OCI-LY3 (cell line): ENCODE measurements around the gene ZNF91.
"Not testable (repeated sequence)": the region's sequence is repeated elsewhere in the genome, so short reads cannot be mapped to it uniquely, and the experiment has no call there.

ENCODE experiments used
- H2AFZ ChIP-seq: fragments of 200-600, 300-600 bp; shearing (Covaris generic); 2 replicates; pipeline ENCODE4 v1.6.0; 2014; ENCODE audit warnings: antibody characterized with exemption, low read depth, low read length
- H3K27ac ChIP-seq: fragments of 200-600, 300-600 bp; sonication (generic); 2 replicates; pipeline ENCODE4 v1.5.1; 2014; ENCODE audit warnings: mild to moderate bottlenecking, low read length, moderate library complexity, mixed read lengths
- H3K27me3 ChIP-seq: fragments of 200-600, 300-600 bp; sonication (generic); 2 replicates; pipeline ENCODE4 v1.6.1; 2014; ENCODE audit warnings: low read depth, low read length, mixed read lengths
- H3K36me3 ChIP-seq: fragments of 200-600, 300-600 bp; sonication (generic); replicated peaks from 2 replicates; pipeline ENCODE3; 2014; ENCODE audit warnings: low read depth, low read length, mixed read lengths
- H3K4me1 ChIP-seq: fragments of 300-600, 200-600 bp; sonication (generic); 2 replicates; pipeline ENCODE4 v1.6.1; 2014; ENCODE audit warnings: low read length, mixed read lengths
- H3K4me2 ChIP-seq: fragments of 200-600, 300-600 bp; sonication (generic); 2 replicates; pipeline ENCODE4 v1.6.1; 2014; ENCODE audit warnings: low read length, mixed read lengths
- H3K4me3 ChIP-seq: fragments of 300-600, 200-600 bp; sonication (generic); 2 replicates; pipeline ENCODE4 v1.5.1; 2014; ENCODE audit warnings: antibody characterized with exemption, mild to moderate bottlenecking, low read length, moderate library complexity
- H3K79me2 ChIP-seq: fragments of 300-600, 200-600 bp; shearing (Covaris generic); 2 replicates; pipeline ENCODE4 v1.6.1; 2014; ENCODE audit warnings: mild to moderate bottlenecking, low read length, mixed read lengths
- H3K9ac ChIP-seq: fragments of 300-600, 200-600 bp; shearing (Covaris generic); 2 replicates; pipeline ENCODE4 v1.6.0; 2014; ENCODE audit warnings: mild to moderate bottlenecking, low read length, moderate library complexity
- H3K9me3 ChIP-seq: fragments of 200-600, 300-600 bp; shearing (Covaris generic); 2 replicates; pipeline ENCODE4 v1.6.1; 2014; ENCODE audit warnings: low read length, mixed read lengths; ENCODE audit not compliant: insufficient read depth
- H4K20me1 ChIP-seq: fragments of 200-600, 300-600 bp; sonication (generic); 2 replicates; pipeline ENCODE4 v1.6.1; 2016; ENCODE audit warnings: low read length, mixed read lengths; ENCODE audit not compliant: insufficient read depth
- EZH2phosphoT487 ChIP-seq: fragments of 200-600 bp; shearing (Covaris generic); IDR thresholded peaks from 2 replicates; pipeline ENCODE4 v1.6.1; 2018; ENCODE audit warnings: antibody characterized with exemption, mixed run types, low read depth
- TF ChIP-seq, protein P1 (sequence below): fragments of 200-600, 300-600 bp; sonication (generic); IDR thresholded peaks from 2 replicates; pipeline ENCODE4 v1.5.1; 2014; ENCODE audit warnings: antibody characterized with exemption, low read length, low read depth

The ZNF91 gene

GRCh38 chr19:23384166-23384565 is 11.1 kb downstream of the ZNF91 start:
- TF ChIP-seq EZH2phosphoT487 = no peak
- TF ChIP-seq, protein P1, sequence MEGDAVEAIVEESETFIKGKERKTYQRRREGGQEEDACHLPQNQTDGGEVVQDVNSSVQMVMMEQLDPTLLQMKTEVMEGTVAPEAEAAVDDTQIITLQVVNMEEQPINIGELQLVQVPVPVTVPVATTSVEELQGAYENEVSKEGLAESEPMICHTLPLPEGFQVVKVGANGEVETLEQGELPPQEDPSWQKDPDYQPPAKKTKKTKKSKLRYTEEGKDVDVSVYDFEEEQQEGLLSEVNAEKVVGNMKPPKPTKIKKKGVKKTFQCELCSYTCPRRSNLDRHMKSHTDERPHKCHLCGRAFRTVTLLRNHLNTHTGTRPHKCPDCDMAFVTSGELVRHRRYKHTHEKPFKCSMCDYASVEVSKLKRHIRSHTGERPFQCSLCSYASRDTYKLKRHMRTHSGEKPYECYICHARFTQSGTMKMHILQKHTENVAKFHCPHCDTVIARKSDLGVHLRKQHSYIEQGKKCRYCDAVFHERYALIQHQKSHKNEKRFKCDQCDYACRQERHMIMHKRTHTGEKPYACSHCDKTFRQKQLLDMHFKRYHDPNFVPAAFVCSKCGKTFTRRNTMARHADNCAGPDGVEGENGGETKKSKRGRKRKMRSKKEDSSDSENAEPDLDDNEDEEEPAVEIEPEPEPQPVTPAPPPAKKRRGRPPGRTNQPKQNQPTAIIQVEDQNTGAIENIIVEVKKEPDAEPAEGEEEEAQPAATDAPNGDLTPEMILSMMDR = no peak
- no peaks in the 10 kb centered on the region for H3K4me1 ChIP-seq
- H3K79me2 ChIP-seq = peaks cover 100% of the 10 kb centered on the region
- H2AFZ ChIP-seq = no peak overlapping the region
- no peak overlapping the region for H3K4me2 ChIP-seq
- H3K4me3 ChIP-seq = no peak overlapping the region
- H3K27me3 ChIP-seq = no peaks in the 10 kb centered on the region
- no peak overlapping the region for H3K27ac ChIP-seq
- H3K36me3 ChIP-seq = peaks cover 95% of the 10 kb centered on the region
- no peak overlapping the region for H3K9ac ChIP-seq
- peaks cover 12% of the 10 kb centered on the region; the same call in 1 of the 2 replicates for H4K20me1 ChIP-seq
- peaks cover 67% of the 10 kb centered on the region for H3K9me3 ChIP-seq

DNA sequence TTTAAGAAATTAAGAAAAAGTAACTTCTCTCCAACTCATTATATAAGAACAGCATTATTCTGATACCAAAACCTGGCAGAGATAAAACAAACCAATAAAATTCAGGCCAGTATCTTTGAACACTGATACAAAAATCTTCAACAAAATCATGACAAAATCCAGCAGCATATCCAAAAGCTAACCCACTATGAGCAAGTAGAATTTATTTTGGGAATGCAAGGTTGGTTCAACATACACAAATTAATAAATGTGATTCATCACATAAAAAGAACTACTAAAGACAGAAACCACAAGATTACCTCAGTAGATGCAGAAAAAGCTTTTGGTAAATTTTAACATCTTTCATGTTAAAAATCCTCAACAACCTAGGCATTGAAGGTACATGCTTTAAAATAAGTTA is 12.3 kb downstream of the ZNF91 start:
- H4K20me1 ChIP-seq = peaks cover 10% of the 10 kb centered on the region; the same call in 1 of the 2 replicates
- no peak overlapping the region for H3K9ac ChIP-seq
- peaks cover 100% of the 10 kb centered on the region for H3K79me2 ChIP-seq
- peaks cover 96% of the 10 kb centered on the region for H3K36me3 ChIP-seq
- H3K27ac ChIP-seq = no peak overlapping the region
- no peak overlapping the region for H2AFZ ChIP-seq
- H3K9me3 ChIP-seq = peaks cover 69% of the 10 kb centered on the region
- no peaks in the 10 kb centered on the region for H3K4me1 ChIP-seq
- no peaks in the 10 kb centered on the region for H3K27me3 ChIP-seq
- H3K4me2 ChIP-seq = no peak overlapping the region
- no peak overlapping the region for H3K4me3 ChIP-seq
- TF ChIP-seq, protein P1 = no peak
- no peak for TF ChIP-seq EZH2phosphoT487

GRCh38 chr19:23381114-23381513 is 14.2 kb downstream of the ZNF91 start:
- peaks cover 75% of the 10 kb centered on the region for H3K9me3 ChIP-seq
- no peaks in the 10 kb centered on the region for H3K4me1 ChIP-seq
- no peak overlapping the region for H3K9ac ChIP-seq
- TF ChIP-seq, protein P1 = no peak
- TF ChIP-seq EZH2phosphoT487 = no peak
- H3K27me3 ChIP-seq = no peaks in the 10 kb centered on the region
- H3K4me3 ChIP-seq = no peak overlapping the region
- H3K27ac ChIP-seq = no peak overlapping the region
- peaks cover 97% of the 10 kb centered on the region for H3K36me3 ChIP-seq
- no peak overlapping the region for H2AFZ ChIP-seq
- no peak overlapping the region for H3K4me2 ChIP-seq
- peaks cover 7% of the 10 kb centered on the region; the same call in 1 of the 2 replicates for H4K20me1 ChIP-seq
- H3K79me2 ChIP-seq = peaks cover 100% of the 10 kb centered on the region

DNA sequence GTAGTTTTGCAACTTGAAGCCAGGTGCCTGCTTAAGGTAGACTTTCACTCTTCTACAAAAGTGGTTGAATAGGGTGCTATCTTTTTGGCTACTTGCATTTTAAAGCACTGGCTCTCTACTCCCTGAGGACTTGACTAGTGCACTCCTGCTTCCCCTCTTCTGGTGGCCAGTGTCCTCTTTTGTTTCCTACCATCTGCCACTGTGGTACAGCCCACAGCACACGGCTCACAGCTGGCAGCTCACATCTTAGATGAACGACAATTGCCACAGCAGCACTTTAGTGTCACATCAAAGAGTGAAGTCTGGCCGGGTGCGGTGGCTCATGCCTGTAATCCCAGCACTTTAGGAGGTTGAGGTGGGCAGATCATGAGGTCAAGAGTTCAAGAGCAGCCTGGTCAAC is 15.6 kb downstream of the ZNF91 start:
- H3K36me3 ChIP-seq = peaks cover 97% of the 10 kb centered on the region
- H3K4me2 ChIP-seq, H3K27ac ChIP-seq, H3K9ac ChIP-seq, H2AFZ ChIP-seq, H3K4me1 ChIP-seq, H4K20me1 ChIP-seq, H3K27me3 ChIP-seq, H3K4me3 ChIP-seq: not testable (repeated sequence)
- H3K9me3 ChIP-seq = peaks cover 68% of the 10 kb centered on the region
- peaks cover 100% of the 10 kb centered on the region for H3K79me2 ChIP-seq

DNA sequence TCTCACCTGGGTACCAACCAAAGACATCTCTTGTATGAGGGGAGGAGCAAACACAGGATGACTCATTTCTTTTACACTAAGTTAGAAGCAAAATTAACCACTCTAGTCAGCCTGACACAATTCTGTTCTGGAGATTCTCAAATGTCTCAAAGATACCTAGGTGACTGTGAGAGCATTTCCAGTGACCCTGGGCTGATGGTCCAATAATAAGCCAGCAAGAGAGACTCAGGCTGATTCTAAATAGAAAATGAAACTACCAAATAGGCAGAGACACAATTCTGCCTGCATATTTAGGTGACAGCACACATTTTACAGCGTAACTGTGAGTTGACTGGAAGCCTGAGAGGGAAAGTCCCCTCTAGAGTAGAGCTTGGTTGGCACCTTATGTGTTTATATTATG is 16.3 kb downstream of the ZNF91 start:
- peaks cover 61% of the 10 kb centered on the region for H3K9me3 ChIP-seq
- peaks cover 94% of the 10 kb centered on the region for H3K36me3 ChIP-seq
- no peaks in the 10 kb centered on the region for H3K4me1 ChIP-seq
- H3K27ac ChIP-seq = no peak overlapping the region
- H3K27me3 ChIP-seq = no peaks in the 10 kb centered on the region
- no peak overlapping the region for H3K9ac ChIP-seq
- H3K4me3 ChIP-seq = no peak overlapping the region
- TF ChIP-seq, protein P1 = no peak
- no peak for TF ChIP-seq EZH2phosphoT487
- peaks cover 94% of the 10 kb centered on the region for H3K79me2 ChIP-seq
- H3K4me2 ChIP-seq = no peak overlapping the region
- H2AFZ ChIP-seq = no peak overlapping the region
- H4K20me1 ChIP-seq = 0 out of 2 replicates have a peak, but pooled peaks cover 3% of the 10 kb centered on the region
